ENCODE results near the gene TEX36.

GRCh38 chr10:125641398-125641797 lies 41.6 kb downstream of the TEX36 start:
- no peak for TF ChIP-seq POLR2AphosphoS5 (IDR thresholded peaks at IDR 0.05; ENCODE audit: borderline replicate concordance, low read depth, low read length)
- TF ChIP-seq EZH2 (IDR thresholded peaks at IDR 0.05) = no peak

Data from SK-N-MC (cell line).